ENCODE results near the gene SYT3.
"Not testable (repeated sequence)": the region's sequence is repeated elsewhere in the genome, so short reads cannot be mapped to it uniquely, and the experiment has no call there.

DNA sequence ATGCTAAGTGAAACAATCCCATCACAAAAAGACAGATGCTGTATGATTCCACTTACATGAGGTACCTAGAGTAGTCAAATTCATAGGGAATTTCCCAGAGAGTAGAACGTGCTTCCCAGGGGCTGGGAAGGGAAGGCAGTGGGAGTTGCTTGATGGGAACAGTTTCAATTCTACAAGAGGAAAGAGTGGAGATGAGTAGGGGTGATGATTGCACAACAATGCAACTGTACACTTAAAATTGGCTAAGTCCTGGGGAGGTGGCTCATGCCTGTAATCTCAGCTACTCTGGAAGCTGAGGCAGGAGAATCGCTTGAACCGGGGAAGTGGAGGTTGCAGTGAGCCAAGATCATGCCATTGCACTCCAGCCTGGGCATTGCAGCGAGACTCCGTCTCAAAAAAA lies 21.3 kb downstream of the SYT3 start:
- not testable (repeated sequence) for TF ChIP-seq YY1 (IDR thresholded peaks at IDR 0.05; ENCODE audit: insufficient read depth, insufficient read length); ZNF274 (IDR thresholded peaks at IDR 0.05; ENCODE audit: low read depth, low read length); SUZ12 (IDR thresholded peaks at IDR 0.05; ENCODE audit: extremely low read depth, insufficient read depth, insufficient read length)
